Fibroblast of lung (primary cell): ENCODE data around the gene OR11A1.

Experiments used
- EZH2 ChIP-seq: IDR thresholded peaks from 2 replicates; pipeline ENCODE4 v1.5.1; 2012; ENCODE audit warnings: low read length, control low read depth, mild to moderate bottlenecking; ENCODE audit errors: missing control alignments
- TF ChIP-seq, protein P1 (sequence below), 2 donors: IDR thresholded peaks in 1 of 2; conservative IDR thresholded peaks in 1 of 2; 1 replicate in 1 of 2; 2 replicates in 1 of 2; pipeline ENCODE4 v1.5.1; 2011 to 2012; ENCODE audit warnings: low read length in 2 of 2, control low read depth in 1 of 2, inconsistent platforms in 1 of 2, low read depth in 1 of 2, mild to moderate bottlenecking in 1 of 2

DNA sequence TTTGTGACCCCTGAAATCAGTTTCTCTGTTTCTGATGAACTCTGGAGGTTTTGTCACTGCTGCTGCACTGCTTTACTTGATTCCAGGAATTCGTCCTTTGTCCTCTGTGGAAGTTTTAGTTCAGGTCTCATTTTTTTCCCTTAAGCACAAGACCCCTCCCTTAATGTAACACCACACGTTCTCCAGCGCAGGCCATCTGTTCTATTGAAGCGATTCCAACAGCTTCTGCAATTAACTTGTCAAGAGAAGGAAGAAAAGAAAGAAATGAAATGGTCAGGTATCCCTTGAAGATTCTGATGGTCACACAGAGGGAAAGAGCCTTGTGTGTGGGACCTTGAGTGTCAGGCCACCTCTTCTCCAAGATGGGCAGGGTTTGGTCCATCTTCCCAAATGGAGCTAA, 38.7 kb upstream of the OR11A1 start:
- TF ChIP-seq, protein P1, sequence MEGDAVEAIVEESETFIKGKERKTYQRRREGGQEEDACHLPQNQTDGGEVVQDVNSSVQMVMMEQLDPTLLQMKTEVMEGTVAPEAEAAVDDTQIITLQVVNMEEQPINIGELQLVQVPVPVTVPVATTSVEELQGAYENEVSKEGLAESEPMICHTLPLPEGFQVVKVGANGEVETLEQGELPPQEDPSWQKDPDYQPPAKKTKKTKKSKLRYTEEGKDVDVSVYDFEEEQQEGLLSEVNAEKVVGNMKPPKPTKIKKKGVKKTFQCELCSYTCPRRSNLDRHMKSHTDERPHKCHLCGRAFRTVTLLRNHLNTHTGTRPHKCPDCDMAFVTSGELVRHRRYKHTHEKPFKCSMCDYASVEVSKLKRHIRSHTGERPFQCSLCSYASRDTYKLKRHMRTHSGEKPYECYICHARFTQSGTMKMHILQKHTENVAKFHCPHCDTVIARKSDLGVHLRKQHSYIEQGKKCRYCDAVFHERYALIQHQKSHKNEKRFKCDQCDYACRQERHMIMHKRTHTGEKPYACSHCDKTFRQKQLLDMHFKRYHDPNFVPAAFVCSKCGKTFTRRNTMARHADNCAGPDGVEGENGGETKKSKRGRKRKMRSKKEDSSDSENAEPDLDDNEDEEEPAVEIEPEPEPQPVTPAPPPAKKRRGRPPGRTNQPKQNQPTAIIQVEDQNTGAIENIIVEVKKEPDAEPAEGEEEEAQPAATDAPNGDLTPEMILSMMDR (conservative IDR thresholded peaks at IDR 0.05 in 1 of 2, IDR thresholded peaks at IDR 0.05 in 1 of 2; ENCODE audit: low read depth in 1 of 2, low read length in 2 of 2), result no peak
- no peak for TF ChIP-seq EZH2
